Endothelial cell of umbilical vein (primary cell): ENCODE measurements around the gene FAM216A. TPM values are rescaled to one million over a fixed set of nuclear protein-coding genes. Genes with fewer than 3 reads are reported as not detected.

ENCODE experiments used
- BruUV-seq: library from RNA; stranded (reverse); fragments of 400-500 nt; replicated peaks from 2 replicates; lab custom pipeline; 2021; lab: Mats Ljungman, UMichigan
- CTCF ChIA-PET: fragments of 300-600, 350-600 bp; sonication (Branson Sonifier 250); formaldehyde crosslinking; loops from one replicate; lab custom pipeline; 2021; ENCODE audit warnings: antibody characterized with exemption, inconsistent platforms; lab: Charles Lee
- POLR2A ChIA-PET: fragments of 300-600, 350-600 bp; sonication (Branson Sonifier 250); formaldehyde crosslinking; loops from one replicate; lab custom pipeline; 2021; ENCODE audit warnings: antibody characterized with exemption, inconsistent platforms; lab: Charles Lee
- DNase-seq: peaks from one replicate; pipeline ENCODE4 v3.0.0-alpha.2; 2011; ENCODE audit warnings: low read depth, low spot score
- FAIRE-seq: peaks from 2 replicates; lab custom pipeline; 2011; peaks lifted over from hg19 to GRCh38; lab: Jason Lieb, UNC
- H2AFZ ChIP-seq: 2 replicates; pipeline ENCODE4 v1.6.0; 2012; ENCODE audit warnings: low read depth, low read length, control low read depth, inconsistent platforms
- H3K27ac ChIP-seq: 2 replicates; pipeline ENCODE4 v1.5.1; 2011; ENCODE audit warnings: low read depth, mild to moderate bottlenecking, control low read depth, low read length, moderate library complexity; ENCODE audit not compliant: insufficient read depth
- H3K27me3 ChIP-seq, 2 experiments: 2 replicates each; pipeline versions ENCODE4 v1.6.0 to v1.6.1; 2011; ENCODE audit warnings: low read length in 2 of 2, mixed read lengths in 1 of 2; ENCODE audit not compliant: control insufficient read depth in 2 of 2, insufficient read depth in 2 of 2
- H3K36me3 ChIP-seq, 2 experiments: 2 replicates in 1 of 2; 3 replicates in 1 of 2; pipeline ENCODE4 v1.5.1; 2011; ENCODE audit warnings: low read length in 2 of 2, mild to moderate bottlenecking in 1 of 2, moderate library complexity in 1 of 2; ENCODE audit not compliant: control insufficient read depth in 2 of 2, insufficient read depth in 2 of 2; ENCODE audit errors: extremely low read depth in 1 of 2
- H3K4me1 ChIP-seq: 3 replicates; pipeline ENCODE4 v1.5.1; 2011; ENCODE audit warnings: mild to moderate bottlenecking, low read length; ENCODE audit not compliant: control insufficient read depth, insufficient read depth; ENCODE audit errors: extremely low read depth
- H3K4me2 ChIP-seq: 2 replicates; pipeline ENCODE4 v1.6.1; 2011; ENCODE audit warnings: low read length, control low read depth, mixed read lengths; ENCODE audit not compliant: insufficient read depth
- H3K4me3 ChIP-seq, 3 experiments: fragments of 200-600 bp in 1 of 3; sonication (generic), shearing (Covaris generic) in 1 of 3; replicated peaks in 1 of 3; 2 replicates each; pipeline ENCODE4 v1.5.1; 2011 to 2016; ENCODE audit warnings: control low read depth in 3 of 3, low read length in 3 of 3, mild to moderate bottlenecking in 2 of 3, inconsistent platforms in 1 of 3, low read depth in 1 of 3, moderate library complexity in 1 of 3; ENCODE audit not compliant: insufficient read depth in 1 of 3
- H3K79me2 ChIP-seq: 2 replicates; pipeline ENCODE4 v1.6.0; 2012; ENCODE audit warnings: low read length, inconsistent platforms; ENCODE audit not compliant: control insufficient read depth, insufficient read depth
- H3K9ac ChIP-seq: replicated peaks from 2 replicates; pipeline ENCODE3; 2011; ENCODE audit warnings: low read length, control low read depth; ENCODE audit not compliant: insufficient read depth; ENCODE audit errors: extremely low read depth
- H3K9me1 ChIP-seq: replicated peaks from 3 replicates; pipeline ENCODE4 v1.6.0; 2011; ENCODE audit warnings: mild to moderate bottlenecking, low read length; ENCODE audit not compliant: control insufficient read depth, insufficient read depth; ENCODE audit errors: extremely low read depth
- H3K9me3 ChIP-seq: replicated peaks from 2 replicates; pipeline ENCODE4 v1.5.1; 2012; ENCODE audit warnings: low read length, inconsistent platforms; ENCODE audit not compliant: control insufficient read depth, insufficient read depth
- H4K20me1 ChIP-seq: replicated peaks from 2 replicates; pipeline ENCODE3; 2011; ENCODE audit warnings: mild to moderate bottlenecking, low read length; ENCODE audit not compliant: control insufficient read depth, insufficient read depth; ENCODE audit errors: extremely low read depth
- EZH2 ChIP-seq: IDR thresholded peaks from 2 replicates; pipeline ENCODE4 v1.6.1; 2012; ENCODE audit warnings: borderline replicate concordance, low read depth, mild to moderate bottlenecking, moderate library complexity, low read length, inconsistent platforms; ENCODE audit not compliant: severe bottlenecking
- FOS ChIP-seq: IDR thresholded peaks from 2 replicates; pipeline ENCODE4 v1.6.1; 2011; ENCODE audit warnings: mild to moderate bottlenecking, low read length, moderate library complexity, borderline replicate concordance; ENCODE audit not compliant: insufficient read depth
- GATA2 ChIP-seq: IDR thresholded peaks from 2 replicates; pipeline ENCODE4 v1.7.0; 2011; ENCODE audit warnings: low read depth, mild to moderate bottlenecking, moderate library complexity, mixed read lengths, low read length; ENCODE audit not compliant: insufficient read length, insufficient read depth
- JUN ChIP-seq: IDR thresholded peaks from 2 replicates; pipeline ENCODE4 v1.6.1; 2011; ENCODE audit warnings: borderline replicate concordance, low read depth; ENCODE audit not compliant: insufficient read length, insufficient read depth
- MAX ChIP-seq: IDR thresholded peaks from 2 replicates; pipeline ENCODE4 v1.6.1; 2011; ENCODE audit not compliant: insufficient read depth, insufficient read length
- MYC ChIP-seq: IDR thresholded peaks from one replicate; pipeline ENCODE4 v1.6.1; 2011; ENCODE audit warnings: mild to moderate bottlenecking, low read depth, low read length
- POLR2A ChIP-seq: IDR thresholded peaks from 2 replicates; pipeline ENCODE4 v1.6.1; 2012; ENCODE audit warnings: low read depth, mild to moderate bottlenecking, control low read depth, low read length
- POLR2AphosphoS5 ChIP-seq: IDR thresholded peaks from 2 replicates; pipeline ENCODE4 v1.6.1; 2012; ENCODE audit warnings: low read depth, mild to moderate bottlenecking, control low read depth, low read length, moderate library complexity; ENCODE audit not compliant: insufficient read depth
- dilution Hi-C: fragments of 300-500 bp; cut with MboI; formaldehyde crosslinking; loops from one replicate; pipeline ENCODE4 v1.15.0; 2019; ENCODE audit warnings: low sequenced_read_pairs; ENCODE audit not compliant: extremely low pct_ligation_motif_present
- intact Hi-C: fragments of 100-400 bp; cut with micrococcal nuclease; formaldehyde crosslinking; loops from one replicate; pipeline ENCODE4 v1.10.0; 2022
- polyA plus RNA-seq, 4 experiments: library from polyadenylated mRNA; depleted of rRNA in 3 of 4; stranded (reverse) in 3 of 4; unstranded in 1 of 4; fragments of >200 nt; gene quantifications; 2 replicates each; pipeline versions ENCODE4 v1.2.1 to v1.2.3, GENCODE V29; 2011 to 2012; ENCODE audit warnings: missing spikeins in 1 of 4
- total RNA-seq: library from RNA; stranded (reverse); gene quantifications from 2 replicates; pipeline ENCODE4 v1.2.3, GENCODE V29; 2021
- TF ChIP-seq, protein P1 (sequence below), 2 donors: IDR thresholded peaks; 1 replicate in 1 of 2; 2 replicates in 1 of 2; pipeline ENCODE4 v1.5.1; 2011; ENCODE audit warnings: low read length in 2 of 2, mild to moderate bottlenecking in 2 of 2, moderate library complexity in 2 of 2, control low read depth in 1 of 2, inconsistent platforms in 1 of 2, low read depth in 1 of 2; ENCODE audit not compliant: insufficient read depth in 1 of 2; ENCODE audit errors: extremely low read depth in 1 of 2

FAM216A gene
- total and polyA plus RNA-seq, 2 donors (not counting 3 experiments of a cell fraction or from before 2014, with no cell fraction given), result 11.6 to 11.7 TPM

DNA sequence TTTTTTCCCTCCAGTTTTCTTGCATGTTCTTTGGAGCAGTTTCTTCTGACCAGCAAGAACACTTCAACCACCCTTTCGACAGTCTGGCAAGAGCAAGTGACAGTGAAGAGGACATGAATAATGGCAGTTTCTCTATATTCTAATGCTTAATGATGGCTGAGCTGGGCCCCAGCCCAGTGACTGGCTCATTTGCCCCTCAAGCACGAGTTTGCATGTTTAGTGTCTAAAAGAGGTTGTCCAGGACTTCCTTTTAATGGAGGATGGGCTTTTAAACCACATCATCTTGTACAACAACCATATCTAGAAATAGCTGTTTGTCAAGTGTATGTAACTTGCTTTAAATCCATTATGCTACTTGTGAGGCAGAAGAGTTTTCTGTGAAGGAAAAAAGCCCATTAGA lies 61.9 kb downstream of the FAM216A start:
- DNase-seq (no peak), FAIRE-seq (no peak)
- Histone ChIP-seq H3K9ac (no peak overlapping the region), H3K4me3 (no peak overlapping the region), H2AFZ (no peak overlapping the region), H3K9me3 (no peaks in the 10 kb centered on the region), H4K20me1 (no peaks in the 10 kb centered on the region), H3K27ac (no peak overlapping the region), H3K9me1 (no peaks in the 10 kb centered on the region), H3K4me2 (no peak overlapping the region), H3K4me1 (no peaks in the 10 kb centered on the region), H3K27me3 (no peaks in the 10 kb centered on the region), H3K36me3 (no peaks in the 10 kb centered on the region), H3K79me2 (peaks cover 3% of the 10 kb centered on the region)
- POLR2A ChIA-PET, result no interaction called here
- TF ChIP-seq, protein P1, sequence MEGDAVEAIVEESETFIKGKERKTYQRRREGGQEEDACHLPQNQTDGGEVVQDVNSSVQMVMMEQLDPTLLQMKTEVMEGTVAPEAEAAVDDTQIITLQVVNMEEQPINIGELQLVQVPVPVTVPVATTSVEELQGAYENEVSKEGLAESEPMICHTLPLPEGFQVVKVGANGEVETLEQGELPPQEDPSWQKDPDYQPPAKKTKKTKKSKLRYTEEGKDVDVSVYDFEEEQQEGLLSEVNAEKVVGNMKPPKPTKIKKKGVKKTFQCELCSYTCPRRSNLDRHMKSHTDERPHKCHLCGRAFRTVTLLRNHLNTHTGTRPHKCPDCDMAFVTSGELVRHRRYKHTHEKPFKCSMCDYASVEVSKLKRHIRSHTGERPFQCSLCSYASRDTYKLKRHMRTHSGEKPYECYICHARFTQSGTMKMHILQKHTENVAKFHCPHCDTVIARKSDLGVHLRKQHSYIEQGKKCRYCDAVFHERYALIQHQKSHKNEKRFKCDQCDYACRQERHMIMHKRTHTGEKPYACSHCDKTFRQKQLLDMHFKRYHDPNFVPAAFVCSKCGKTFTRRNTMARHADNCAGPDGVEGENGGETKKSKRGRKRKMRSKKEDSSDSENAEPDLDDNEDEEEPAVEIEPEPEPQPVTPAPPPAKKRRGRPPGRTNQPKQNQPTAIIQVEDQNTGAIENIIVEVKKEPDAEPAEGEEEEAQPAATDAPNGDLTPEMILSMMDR (IDR thresholded peaks at IDR 0.05; ENCODE audit: extremely low read depth in 1 of 2, insufficient read depth in 1 of 2, low read depth in 1 of 2, low read length in 2 of 2), result no peak
- no peak for TF ChIP-seq EZH2
- no peak for TF ChIP-seq GATA2
- TF ChIP-seq POLR2A, result no peak
- TF ChIP-seq MYC, result no peak
- TF ChIP-seq FOS, result no peak
- TF ChIP-seq JUN, result no peak
- TF ChIP-seq POLR2AphosphoS5, result no peak
- TF ChIP-seq MAX, result no peak
- intact Hi-C loops (no loop called here), dilution Hi-C loops (no loop called here)
- CTCF ChIA-PET, result no interaction called here
- no TSS peak for BruUV-seq
